DND-41 (cell line): ENCODE measurements around the gene MRRF.

Source experiments
- ATAC-seq: fragments of 200-7000 bp; cut with Tn5 transposase; 3 replicates; pipeline ENCODE4 v1.9.1; 2021; ENCODE audit warnings: low read depth; ENCODE audit not compliant: insufficient read depth
- DNase-seq: peaks from one replicate; pipeline ENCODE4 v3.0.0-alpha.2; 2020
- H2AFZ ChIP-seq: 2 replicates; pipeline ENCODE4 v1.6.0; 2012; ENCODE audit warnings: low read depth, low read length
- H3K27ac ChIP-seq: 2 replicates; pipeline ENCODE4 v1.5.1; 2012; ENCODE audit warnings: low read length, inconsistent platforms
- H3K27me3 ChIP-seq: fragments of 200-600 bp; sonication (generic); 2 replicates; pipeline ENCODE4 v1.6.0; 2012; ENCODE audit warnings: low read length, mild to moderate bottlenecking, inconsistent platforms; ENCODE audit not compliant: insufficient read depth, poor library complexity
- H3K36me3 ChIP-seq: 2 replicates; pipeline ENCODE4 v1.5.1; 2012; ENCODE audit warnings: low read length, inconsistent platforms; ENCODE audit not compliant: insufficient read depth
- H3K4me1 ChIP-seq: 2 replicates; pipeline ENCODE4 v1.5.1; 2012; ENCODE audit warnings: mild to moderate bottlenecking, low read length; ENCODE audit not compliant: insufficient read depth
- H3K4me2 ChIP-seq: 2 replicates; pipeline ENCODE4 v1.6.0; 2012; ENCODE audit warnings: mild to moderate bottlenecking, moderate library complexity, low read length, inconsistent platforms; ENCODE audit not compliant: insufficient read depth
- H3K4me3 ChIP-seq, 2 experiments: fragments of 200-600 bp in 1 of 2; shearing (Covaris generic) in 1 of 2; 2 replicates each; pipeline ENCODE4 v1.5.1; 2012 to 2016; ENCODE audit warnings: inconsistent platforms in 2 of 2, low read length in 2 of 2, mild to moderate bottlenecking in 2 of 2, low read depth in 1 of 2, moderate library complexity in 1 of 2
- H3K79me2 ChIP-seq: 2 replicates; pipeline ENCODE4 v1.6.0; 2012; ENCODE audit warnings: low read length, inconsistent platforms; ENCODE audit not compliant: insufficient read depth
- H3K9ac ChIP-seq: 2 replicates; pipeline ENCODE4 v1.6.0; 2012; ENCODE audit warnings: low read depth, mild to moderate bottlenecking, inconsistent platforms, low read length, moderate library complexity
- H3K9me3 ChIP-seq: 2 replicates; pipeline ENCODE4 v1.5.1; 2012; ENCODE audit warnings: low read length, moderate library complexity, mild to moderate bottlenecking, inconsistent platforms; ENCODE audit not compliant: insufficient read depth, severe bottlenecking
- H4K20me1 ChIP-seq: 2 replicates; pipeline ENCODE4 v1.6.0; 2012; ENCODE audit warnings: low read length; ENCODE audit not compliant: insufficient read depth
- CTCF ChIP-seq: IDR thresholded peaks from 2 replicates; pipeline ENCODE4 v1.5.1; 2012; ENCODE audit warnings: borderline replicate concordance, low read length, moderate library complexity, mild to moderate bottlenecking; ENCODE audit not compliant: poor library complexity, severe bottlenecking; ENCODE audit errors: extremely low read depth
- EZH2 ChIP-seq: IDR thresholded peaks from 3 replicates; pipeline ENCODE4 v1.6.1; 2012; ENCODE audit warnings: borderline replicate concordance, low read depth, mild to moderate bottlenecking, moderate library complexity, low read length, inconsistent platforms; ENCODE audit not compliant: severe bottlenecking

Gene MRRF

GRCh38 chr9:122286764-122287163, 22.1 kb downstream of the MRRF start:
- no peak overlapping the region for H2AFZ ChIP-seq
- TF ChIP-seq EZH2 (no peak), CTCF (no peak)
- ATAC-seq (no peak), DNase-seq (no peak)
- H3K27ac ChIP-seq: no peak overlapping the region
- no peaks in the 10 kb centered on the region for H3K4me1 ChIP-seq
- no peaks in the 10 kb centered on the region for H3K79me2 ChIP-seq
- no peak overlapping the region for H3K4me2 ChIP-seq
- no peaks in the 10 kb centered on the region for H3K9me3 ChIP-seq
- H3K36me3 ChIP-seq: peaks cover 66% of the 10 kb centered on the region
- H3K9ac ChIP-seq: no peak overlapping the region
- H3K27me3 ChIP-seq: no peaks in the 10 kb centered on the region
- no peak overlapping the region for H3K4me3 ChIP-seq
- no peaks in the 10 kb centered on the region for H4K20me1 ChIP-seq

GRCh38 chr9:122287214-122287720, 22.6 kb downstream of the MRRF start:
- DNase-seq: no peak

GRCh38 chr9:122291458-122291857, 26.8 kb downstream of the MRRF start:
- Histone ChIP-seq H3K36me3 (peaks cover 82% of the 10 kb centered on the region), H3K79me2 (no peaks in the 10 kb centered on the region)

More at GRCh38 chr9:122287214-122287720, 22.6 kb downstream of the MRRF start:
- no peak overlapping the region for H3K27ac ChIP-seq
- ATAC-seq: no peak
- H3K27me3 ChIP-seq: no peaks in the 10 kb centered on the region
- peaks cover 70% of the 10 kb centered on the region for H3K36me3 ChIP-seq
- H3K4me2 ChIP-seq: no peak overlapping the region
- no peaks in the 10 kb centered on the region for H3K4me1 ChIP-seq
- no peak overlapping the region for H3K4me3 ChIP-seq
- no peaks in the 10 kb centered on the region for H3K79me2 ChIP-seq
- no peaks in the 10 kb centered on the region for H4K20me1 ChIP-seq
- no peak for TF ChIP-seq CTCF
- no peak for TF ChIP-seq EZH2
- no peaks in the 10 kb centered on the region for H3K9me3 ChIP-seq
- no peak overlapping the region for H2AFZ ChIP-seq
- no peak overlapping the region for H3K9ac ChIP-seq

GRCh38 chr9:122294531-122294930, 29.8 kb downstream of the MRRF start:
- Histone ChIP-seq H3K4me3 (no peak overlapping the region), H2AFZ (no peak overlapping the region), H3K27me3 (no peaks in the 10 kb centered on the region), H3K4me2 (no peak overlapping the region), H3K9ac (no peak overlapping the region), H3K79me2 (no peaks in the 10 kb centered on the region), H3K27ac (no peak overlapping the region), H3K36me3 (peaks cover 76% of the 10 kb centered on the region), H3K4me1 (no peaks in the 10 kb centered on the region), H3K9me3 (no peaks in the 10 kb centered on the region), H4K20me1 (no peaks in the 10 kb centered on the region)
- TF ChIP-seq CTCF: no peak
- no peak for TF ChIP-seq EZH2
- no peak for ATAC-seq
- no peak for DNase-seq

More at GRCh38 chr9:122291458-122291857, 26.8 kb downstream of the MRRF start:
- no peak for ATAC-seq
- Histone ChIP-seq H3K9ac (no peak overlapping the region), H3K27me3 (no peaks in the 10 kb centered on the region), H3K4me3 (no peak overlapping the region), H3K4me2 (no peak overlapping the region), H3K9me3 (no peaks in the 10 kb centered on the region), H3K27ac (no peak overlapping the region), H4K20me1 (no peaks in the 10 kb centered on the region), H3K4me1 (no peaks in the 10 kb centered on the region), H2AFZ (no peak overlapping the region)
- no peak for DNase-seq
- no peak for TF ChIP-seq EZH2
